AG09309 (cell line): ENCODE results near the gene GUCA2A.
A peak's percentile ranks its signal among the peaks of the same experiment; 100 is the strongest.

ENCODE experiments used
- DNase-seq: peaks from one replicate; pipeline ENCODE4 v3.0.0-alpha.2; 2010; ENCODE audit warnings: low read depth
- H3K4me3 ChIP-seq: 2 replicates; pipeline ENCODE4 v1.5.1; 2011; ENCODE audit warnings: mild to moderate bottlenecking, low read depth, low read length, moderate library complexity; ENCODE audit not compliant: control insufficient read depth
- CTCF ChIP-seq: IDR thresholded peaks from 2 replicates; pipeline ENCODE4 v1.5.1; 2011; ENCODE audit warnings: mild to moderate bottlenecking, low read depth, low read length, inconsistent platforms; ENCODE audit not compliant: insufficient read depth, control insufficient read depth; ENCODE audit errors: missing control alignments

Gene GUCA2A

DNA sequence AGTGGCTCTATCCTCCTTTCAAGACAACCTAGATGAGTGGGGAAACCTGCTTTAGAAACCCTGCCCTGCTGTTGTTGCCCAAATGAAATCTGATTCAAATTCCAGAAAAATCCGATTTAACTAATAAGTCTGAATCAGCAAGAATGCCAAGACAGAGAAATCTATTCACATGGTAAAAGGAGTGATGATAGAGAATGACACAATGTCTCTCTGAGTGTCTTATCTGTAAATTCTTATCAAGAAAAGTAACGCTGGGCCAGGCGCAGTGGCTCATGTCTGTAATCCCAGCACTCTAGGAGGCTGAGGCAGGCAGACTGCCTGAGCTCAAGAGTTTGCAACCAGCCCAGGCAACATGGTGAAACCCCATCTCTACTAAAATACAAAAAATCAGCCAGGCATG lies 13.7 kb upstream of the GUCA2A start:
- no peak overlapping the region for H3K4me3 ChIP-seq
- DNase-seq, result no peak
- TF ChIP-seq CTCF, result no peak

GRCh38 chr1:42177541-42177981 lies 13.0 kb upstream of the GUCA2A start:
- DNase-seq, result peak; percentile 82
- no peak for TF ChIP-seq CTCF
- no peak overlapping the region for H3K4me3 ChIP-seq

- H3K4me3 ChIP-seq, result no peak overlapping the region
- TF ChIP-seq CTCF, result peak; percentile 76
- no peak for DNase-seq
These were observed 12.5 kb upstream of the GUCA2A start for GRCh38 chr1:42176902-42177519.

- DNase-seq, result no peak
- TF ChIP-seq CTCF, result no peak
- H3K4me3 ChIP-seq, result no peak overlapping the region
These were observed 10.9 kb upstream of the GUCA2A start for GRCh38 chr1:42175314-42176054.

- no peak for TF ChIP-seq CTCF
- DNase-seq, result no peak
- no peak overlapping the region for H3K4me3 ChIP-seq
These were observed 9.6 kb upstream of the GUCA2A start for GRCh38 chr1:42173961-42174735.

DNA sequence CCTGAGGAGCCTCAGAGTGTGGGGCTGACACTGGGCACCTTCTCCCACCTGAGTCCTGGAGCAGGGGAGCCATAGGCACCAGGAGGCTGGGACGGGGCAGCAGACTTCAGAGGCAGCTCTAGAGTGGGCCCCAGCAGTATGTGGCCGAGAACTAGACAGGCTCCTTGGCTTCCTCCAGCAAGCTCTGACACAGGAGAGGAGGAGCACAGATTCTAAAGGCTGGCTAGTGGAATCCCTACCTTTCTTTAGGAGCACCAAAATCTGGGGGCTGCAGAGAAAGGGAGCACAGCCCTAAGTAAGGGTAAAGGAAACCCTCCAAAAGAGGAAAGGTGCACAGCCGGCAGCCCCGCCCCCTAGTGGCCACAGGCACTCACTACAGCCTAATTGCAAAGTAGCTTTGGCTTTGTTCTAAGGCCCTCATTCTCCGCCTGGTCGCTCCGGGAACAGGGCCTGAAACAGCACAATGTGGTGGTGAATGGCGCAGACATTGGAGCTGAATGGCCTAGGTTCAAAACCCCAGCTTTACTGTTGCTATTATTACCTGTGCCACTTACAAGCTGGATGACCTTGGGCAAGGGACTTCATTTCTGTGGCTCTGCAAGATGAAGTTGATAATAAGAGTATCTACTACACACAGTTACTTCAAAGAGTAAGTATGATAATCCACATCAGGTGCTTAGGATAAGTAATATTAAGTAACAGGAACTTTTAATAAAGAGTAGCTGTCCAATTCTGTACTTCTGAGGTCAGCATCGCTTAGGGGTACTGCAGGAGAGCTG lies 8.8 kb upstream of the GUCA2A start:
- no peak overlapping the region for H3K4me3 ChIP-seq
- DNase-seq, result no peak
- peak; percentile 96 for TF ChIP-seq CTCF
